Vagina (tissue), 2 donors: ENCODE data around the gene TBC1D16. TPM values are rescaled to one million over a fixed set of nuclear protein-coding genes. Genes with fewer than 3 reads are reported as not detected.

Source experiments
- DNase-seq, 2 donors: peaks; one replicate each; pipeline ENCODE4 v3.0.0-alpha.2; 2017; ENCODE audit errors: extremely low spot score in 2 of 2
- H3K27ac ChIP-seq: fragments of 200-600 bp; sonication (generic); one replicate; pipeline ENCODE4 v1.5.1; 2019
- H3K27me3 ChIP-seq: fragments of 200-600 bp; sonication (generic); one replicate; pipeline ENCODE4 v1.5.1; 2019
- H3K36me3 ChIP-seq, 2 donors: fragments of 200-600 bp; sonication (generic); one replicate each; pipeline ENCODE4 v1.5.1; 2017 to 2019
- H3K4me1 ChIP-seq: fragments of 200-600 bp; sonication (generic); one replicate; pipeline ENCODE4 v1.5.1; 2019
- H3K4me3 ChIP-seq, 2 donors: fragments of 200-600 bp; sonication (generic); 1 replicate in 1 of 2; 2 replicates in 1 of 2; pipeline ENCODE4 v1.5.1; 2016 to 2019
- H3K9me3 ChIP-seq: fragments of 200-600 bp; sonication (generic); one replicate; pipeline ENCODE4 v1.5.1; 2019
- POLR2A ChIP-seq, 2 donors: fragments of 450-650 bp; IDR thresholded peaks; one replicate each; pipeline ENCODE4 v1.6.1; 2017; ENCODE audit warnings: antibody characterized with exemption in 2 of 2, mild to moderate bottlenecking in 2 of 2, moderate library complexity in 2 of 2
- POLR2AphosphoS5 ChIP-seq, 2 donors: sonication (generic); formaldehyde crosslinking; IDR thresholded peaks; one replicate each; pipeline ENCODE4 v1.9.0; 2017; ENCODE audit warnings: antibody characterized with exemption in 2 of 2, mild to moderate bottlenecking in 2 of 2, low read depth in 1 of 2; ENCODE audit not compliant: insufficient read depth in 1 of 2
- intact Hi-C: fragments of 100-400 bp; cut with DNase I; formaldehyde crosslinking; loops from one replicate; pipeline ENCODE4 v1.15.1; 2023
- total RNA-seq: library from RNA; depleted of rRNA; stranded (reverse); fragments of >200 nt; gene quantifications from one replicate; pipeline ENCODE4 v1.2.3, GENCODE V29; 2016
- TF ChIP-seq, protein P1 (sequence below), 3 experiments: fragments of 450-650 bp in 2 of 3; fragments of 200-600 bp in 1 of 3; sonication (generic) in 1 of 3; IDR thresholded peaks; one replicate each; pipeline ENCODE4 v1.5.1; 2017 to 2019; ENCODE audit warnings: antibody characterized with exemption in 3 of 3, mild to moderate bottlenecking in 2 of 3, moderate library complexity in 2 of 3

The TBC1D16 gene
- total RNA-seq, 1 donor from 2014 or later: 18.2 TPM

DNA sequence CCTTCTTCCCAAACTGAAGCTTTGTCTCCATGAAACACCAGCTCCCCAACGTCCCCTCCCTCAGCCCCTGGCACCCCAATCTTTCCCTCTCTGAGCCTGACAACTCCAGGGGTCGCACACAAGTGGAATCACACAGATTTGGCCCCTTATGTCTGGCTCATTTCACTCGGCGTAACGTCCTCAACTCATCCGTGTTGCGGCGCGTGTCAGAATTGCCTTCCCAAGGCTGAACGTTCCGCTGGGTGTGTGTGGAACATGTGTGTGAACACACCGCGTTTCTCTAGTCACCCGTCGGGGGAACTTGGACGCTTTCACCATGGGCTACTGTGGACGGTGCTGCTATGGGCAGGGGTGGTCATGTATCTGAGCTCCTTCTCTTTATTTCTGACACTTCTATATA, 45.0 kb downstream of the TBC1D16 start:
- Histone ChIP-seq H3K4me3 (no peak overlapping the region), H3K4me1 (peaks cover 62% of the 10 kb centered on the region), H3K27ac (peak overlapping the region; percentile 79), H3K27me3 (no peaks in the 10 kb centered on the region), H3K36me3 (no peaks in the 10 kb centered on the region), H3K9me3 (no peaks in the 10 kb centered on the region)
- intact Hi-C loops: loop anchor here (10.0 kb wide), 3 partner anchors 146 to 246 kb away; partner anchors contain the start of gene CBX8
- TF ChIP-seq, protein P1, sequence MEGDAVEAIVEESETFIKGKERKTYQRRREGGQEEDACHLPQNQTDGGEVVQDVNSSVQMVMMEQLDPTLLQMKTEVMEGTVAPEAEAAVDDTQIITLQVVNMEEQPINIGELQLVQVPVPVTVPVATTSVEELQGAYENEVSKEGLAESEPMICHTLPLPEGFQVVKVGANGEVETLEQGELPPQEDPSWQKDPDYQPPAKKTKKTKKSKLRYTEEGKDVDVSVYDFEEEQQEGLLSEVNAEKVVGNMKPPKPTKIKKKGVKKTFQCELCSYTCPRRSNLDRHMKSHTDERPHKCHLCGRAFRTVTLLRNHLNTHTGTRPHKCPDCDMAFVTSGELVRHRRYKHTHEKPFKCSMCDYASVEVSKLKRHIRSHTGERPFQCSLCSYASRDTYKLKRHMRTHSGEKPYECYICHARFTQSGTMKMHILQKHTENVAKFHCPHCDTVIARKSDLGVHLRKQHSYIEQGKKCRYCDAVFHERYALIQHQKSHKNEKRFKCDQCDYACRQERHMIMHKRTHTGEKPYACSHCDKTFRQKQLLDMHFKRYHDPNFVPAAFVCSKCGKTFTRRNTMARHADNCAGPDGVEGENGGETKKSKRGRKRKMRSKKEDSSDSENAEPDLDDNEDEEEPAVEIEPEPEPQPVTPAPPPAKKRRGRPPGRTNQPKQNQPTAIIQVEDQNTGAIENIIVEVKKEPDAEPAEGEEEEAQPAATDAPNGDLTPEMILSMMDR (IDR thresholded peaks at IDR 0.05): no peak
- TF ChIP-seq POLR2AphosphoS5 (IDR thresholded peaks at IDR 0.05; ENCODE audit: insufficient read depth in 1 of 2, low read depth in 1 of 2) (no peak), POLR2A (IDR thresholded peaks at IDR 0.05) (no peak)
- no peak for DNase-seq

DNA sequence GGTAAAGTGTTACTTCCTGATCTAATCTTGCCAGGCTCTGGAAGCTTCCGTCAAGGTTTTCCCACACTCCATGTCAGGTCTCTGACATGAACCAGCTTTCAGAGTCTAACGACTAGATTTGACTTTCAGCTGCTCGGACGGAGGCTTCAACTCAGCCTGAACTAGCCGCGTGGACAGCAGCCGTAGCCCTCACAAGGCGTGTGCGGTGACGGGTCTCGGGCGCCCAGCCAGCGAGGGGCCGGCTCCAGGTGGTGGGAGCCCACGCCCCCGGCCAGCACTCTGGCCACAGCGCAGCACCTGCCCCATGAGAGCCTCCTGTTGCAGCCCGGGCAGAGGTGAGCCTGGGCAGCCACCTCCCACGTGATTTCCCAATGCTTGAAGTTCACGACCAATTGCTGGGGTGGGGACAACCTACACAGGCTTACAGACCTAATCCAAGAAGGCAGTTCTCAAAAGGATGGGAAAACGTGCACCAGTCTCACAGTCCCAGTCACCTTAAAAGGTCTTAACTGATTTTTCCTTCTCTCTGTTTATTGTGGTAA, 45.5 kb downstream of the TBC1D16 start:
- no peaks in the 10 kb centered on the region for H3K9me3 ChIP-seq
- H3K27ac ChIP-seq: no peak overlapping the region
- intact Hi-C loops: loop anchor here (10.0 kb wide), 3 partner anchors 145 to 245 kb away; partner anchors contain the start of gene CBX8
- no peaks in the 10 kb centered on the region for H3K27me3 ChIP-seq
- no peak for DNase-seq
- H3K4me3 ChIP-seq: no peak overlapping the region
- H3K36me3 ChIP-seq: no peaks in the 10 kb centered on the region
- H3K4me1 ChIP-seq: peaks cover 62% of the 10 kb centered on the region
- TF ChIP-seq, protein P1 (IDR thresholded peaks at IDR 0.05): no peak
- TF ChIP-seq POLR2A (IDR thresholded peaks at IDR 0.05) (no peak), POLR2AphosphoS5 (IDR thresholded peaks at IDR 0.05; ENCODE audit: insufficient read depth in 1 of 2, low read depth in 1 of 2) (no peak)

DNA sequence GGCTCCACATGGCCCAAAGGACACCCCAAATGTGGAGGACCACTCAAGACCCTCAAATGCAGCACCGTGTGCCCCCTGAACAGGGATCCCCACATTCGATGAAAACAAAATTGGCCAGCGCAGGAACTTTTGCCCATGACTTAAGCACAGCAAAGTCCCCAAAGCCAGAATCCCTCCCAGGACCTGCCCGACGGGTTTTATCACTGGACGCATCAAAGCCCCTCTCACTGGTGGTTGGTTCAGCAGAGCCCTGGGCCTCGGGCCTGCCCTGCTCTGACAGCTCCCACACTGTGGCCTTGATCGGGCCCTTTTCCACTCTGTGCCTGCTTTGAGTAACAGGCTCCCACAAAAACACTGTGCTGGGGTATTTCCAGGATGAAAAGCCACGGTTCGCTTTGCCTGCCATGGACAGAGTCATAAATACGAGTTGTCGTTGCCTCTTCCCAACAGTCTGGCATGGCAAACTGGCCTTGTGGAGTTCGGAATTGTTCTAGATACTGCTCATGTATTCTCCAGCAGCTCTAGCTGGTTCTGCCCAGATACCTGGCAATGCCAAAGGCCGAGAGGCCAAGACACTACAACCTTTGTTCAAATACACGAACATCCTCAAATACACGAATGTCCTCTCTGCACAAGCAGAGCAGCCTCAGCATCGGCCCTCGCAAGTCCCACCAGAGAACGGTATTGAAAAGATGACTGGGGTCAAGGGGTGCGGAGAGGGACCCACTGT, 46.4 kb downstream of the TBC1D16 start:
- no peaks in the 10 kb centered on the region for H3K36me3 ChIP-seq
- peaks cover 60% of the 10 kb centered on the region for H3K4me1 ChIP-seq
- TF ChIP-seq, protein P1 (IDR thresholded peaks at IDR 0.05): no peak
- TF ChIP-seq POLR2AphosphoS5 (IDR thresholded peaks at IDR 0.05; ENCODE audit: insufficient read depth in 1 of 2, low read depth in 1 of 2): no peak
- TF ChIP-seq POLR2A (IDR thresholded peaks at IDR 0.05): no peak
- no peak overlapping the region for H3K4me3 ChIP-seq
- intact Hi-C loops: no loop called here
- H3K27me3 ChIP-seq: no peaks in the 10 kb centered on the region
- H3K27ac ChIP-seq: peak overlapping the region; percentile 73
- DNase-seq: no peak
- H3K9me3 ChIP-seq: no peaks in the 10 kb centered on the region

DNA sequence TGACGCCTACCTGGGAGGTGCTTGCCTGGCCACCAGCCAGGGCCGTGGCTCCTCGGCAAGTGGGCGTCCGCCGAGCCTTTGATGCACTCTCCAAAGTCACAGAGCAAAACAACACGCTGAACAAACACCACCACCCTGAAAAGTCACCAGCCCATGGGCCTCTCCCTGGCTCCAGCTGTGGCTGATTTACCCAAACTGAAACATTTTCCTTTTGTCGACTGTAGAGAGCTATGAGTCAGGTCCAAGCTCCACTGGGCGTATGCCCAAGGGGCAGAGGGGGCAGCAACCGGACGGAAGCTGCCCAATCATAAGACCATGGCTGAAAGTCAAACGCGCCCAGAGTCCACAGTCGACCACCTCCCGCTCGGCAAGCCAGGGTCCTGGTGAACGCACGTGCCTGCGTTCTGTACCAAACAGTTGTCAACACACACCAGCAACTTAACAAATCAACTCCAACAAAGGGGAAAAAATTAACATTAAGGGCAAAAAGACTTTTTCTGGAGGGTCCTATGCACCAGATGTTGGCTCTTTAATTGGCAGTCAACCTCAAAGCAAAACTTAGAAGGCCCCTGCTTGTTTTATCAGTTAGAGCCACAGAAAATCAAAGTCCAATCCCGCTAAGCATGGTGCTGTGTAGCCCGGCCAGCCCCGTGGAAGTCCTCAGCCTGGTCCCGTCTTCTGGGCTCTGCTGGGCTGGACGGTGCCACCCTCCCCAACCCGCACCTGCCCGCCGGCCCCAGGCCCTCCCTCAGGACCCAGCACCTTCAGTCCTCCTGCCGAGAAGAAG, 47.3 kb downstream of the TBC1D16 start:
- no peak for TF ChIP-seq POLR2A (IDR thresholded peaks at IDR 0.05)
- peak in 1 of 2 donors; percentile 53 for TF ChIP-seq POLR2AphosphoS5 (IDR thresholded peaks at IDR 0.05; ENCODE audit: insufficient read depth in 1 of 2, low read depth in 1 of 2)
- Histone ChIP-seq H3K36me3 (no peaks in the 10 kb centered on the region), H3K27me3 (no peaks in the 10 kb centered on the region), H3K4me3 (no peak overlapping the region), H3K9me3 (no peaks in the 10 kb centered on the region), H3K27ac (peak overlapping the region; percentile 73), H3K4me1 (peaks cover 51% of the 10 kb centered on the region)
- intact Hi-C loops: no loop called here
- no peak for DNase-seq

DNA sequence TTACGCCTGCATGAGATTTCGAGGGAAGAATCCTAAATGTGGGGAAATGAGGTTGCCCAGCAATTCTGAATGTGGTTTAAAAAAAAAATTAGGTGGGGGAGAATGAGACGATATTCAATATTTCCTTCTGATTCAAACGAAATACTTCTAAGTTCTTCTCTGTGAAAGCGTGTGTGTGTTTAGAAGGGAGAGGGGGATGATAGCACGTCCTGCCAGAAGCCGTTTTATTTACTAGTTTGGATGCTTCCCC, 47.8 kb downstream of the TBC1D16 start:
- no peaks in the 10 kb centered on the region for H3K9me3 ChIP-seq
- TF ChIP-seq POLR2AphosphoS5 (IDR thresholded peaks at IDR 0.05; ENCODE audit: insufficient read depth in 1 of 2, low read depth in 1 of 2) (no peak), POLR2A (IDR thresholded peaks at IDR 0.05) (no peak)
- TF ChIP-seq, protein P1 (IDR thresholded peaks at IDR 0.05): no peak

More for the DNA sequence above, 47.8 kb downstream of the TBC1D16 start:
- H3K27me3 ChIP-seq: no peaks in the 10 kb centered on the region
- H3K4me1 ChIP-seq: peaks cover 46% of the 10 kb centered on the region
- intact Hi-C loops: no loop called here
- no peak overlapping the region for H3K4me3 ChIP-seq
- no peaks in the 10 kb centered on the region for H3K36me3 ChIP-seq
- H3K27ac ChIP-seq: peak overlapping the region; percentile 73
- DNase-seq: no peak
